HG03571 (cell line): ENCODE results near the gene IGFBP5.

Source experiments
- ATAC-seq: cut with Tn5 transposase; IDR thresholded peaks from one replicate; pipeline ENCODE4 v1.9.1; 2021; ENCODE audit not compliant: unreplicated experiment

The IGFBP5 gene

GRCh38 chr2:216666461-216667233 is 28.7 kb downstream of the IGFBP5 start:
- ATAC-seq: peak; percentile 74

GRCh38 chr2:216665717-216666116 is 29.6 kb downstream of the IGFBP5 start:
- no peak for ATAC-seq

DNA sequence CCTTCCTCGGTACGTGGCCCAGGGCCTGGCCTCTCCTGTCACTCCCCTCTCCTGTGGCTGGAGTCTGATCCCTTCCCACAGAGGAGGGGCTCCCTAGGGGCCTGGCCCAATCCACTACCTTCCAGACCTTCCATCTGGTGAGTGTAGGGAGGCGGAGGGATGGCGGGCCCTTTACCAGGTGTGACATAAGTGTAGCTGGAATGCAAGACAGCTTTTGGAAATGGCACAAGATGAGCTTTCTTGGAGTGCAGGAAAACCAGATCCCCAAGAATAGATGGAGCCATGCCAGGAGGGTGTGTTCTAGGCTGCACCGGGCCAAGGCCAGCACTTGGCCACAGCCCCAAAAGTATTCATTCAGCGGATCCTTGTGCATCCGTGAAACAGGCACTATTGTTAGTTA is 30.1 kb downstream of the IGFBP5 start:
- no peak for ATAC-seq

GRCh38 chr2:216664593-216665034 is 30.7 kb downstream of the IGFBP5 start:
- no peak for ATAC-seq

DNA sequence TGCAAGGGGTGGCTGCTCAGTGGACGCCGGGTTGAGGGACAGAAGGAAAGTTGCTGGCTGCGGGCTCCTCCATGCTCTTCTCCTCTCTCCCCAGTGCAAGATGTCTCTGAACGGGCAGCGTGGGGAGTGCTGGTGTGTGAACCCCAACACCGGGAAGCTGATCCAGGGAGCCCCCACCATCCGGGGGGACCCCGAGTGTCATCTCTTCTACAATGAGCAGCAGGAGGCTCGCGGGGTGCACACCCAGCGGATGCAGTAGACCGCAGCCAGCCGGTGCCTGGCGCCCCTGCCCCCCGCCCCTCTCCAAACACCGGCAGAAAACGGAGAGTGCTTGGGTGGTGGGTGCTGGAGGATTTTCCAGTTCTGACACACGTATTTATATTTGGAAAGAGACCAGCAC is 31.5 kb downstream of the IGFBP5 start:
- no peak for ATAC-seq

DNA sequence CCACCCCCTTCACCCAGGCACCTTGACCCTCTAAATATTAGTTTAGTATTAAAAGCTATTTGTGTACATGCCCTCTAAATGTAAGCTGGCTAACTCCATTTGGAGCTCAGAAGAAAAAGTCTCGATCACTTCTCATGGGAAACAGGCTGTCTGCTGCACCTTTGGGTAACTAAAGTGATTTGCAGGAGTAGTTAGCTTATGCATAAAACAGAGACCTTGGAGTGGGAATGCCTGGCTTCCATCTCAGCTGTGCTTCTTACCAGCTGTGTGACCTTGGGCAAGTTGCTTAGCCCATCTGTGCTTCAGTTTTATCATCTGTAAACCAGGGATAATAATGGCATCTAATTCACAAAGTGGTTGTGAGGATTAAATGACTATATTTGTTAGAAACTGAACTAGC is 32.2 kb downstream of the IGFBP5 start:
- ATAC-seq: no peak

GRCh38 chr2:216661639-216662375 is 33.5 kb downstream of the IGFBP5 start:
- ATAC-seq: no peak

- no peak for ATAC-seq
Observed at GRCh38 chr2:216661051-216661450, 34.3 kb downstream of the IGFBP5 start.

DNA sequence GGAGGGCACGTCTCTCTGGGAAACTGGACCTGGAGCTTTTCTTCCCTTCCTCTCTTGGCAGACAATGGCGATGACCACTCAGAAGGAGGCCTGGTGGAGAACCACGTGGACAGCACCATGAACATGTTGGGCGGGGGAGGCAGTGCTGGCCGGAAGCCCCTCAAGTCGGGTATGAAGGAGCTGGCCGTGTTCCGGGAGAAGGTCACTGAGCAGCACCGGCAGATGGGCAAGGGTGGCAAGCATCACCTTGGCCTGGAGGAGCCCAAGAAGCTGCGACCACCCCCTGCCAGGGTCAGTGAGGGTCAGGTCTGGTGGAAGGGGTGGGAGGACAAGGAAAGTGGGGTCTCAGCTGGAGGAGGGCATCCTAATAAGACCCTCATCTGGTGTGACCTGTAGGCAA is 34.9 kb downstream of the IGFBP5 start:
- ATAC-seq: no peak

- no peak for ATAC-seq
Observed at GRCh38 chr2:216659276-216659675, 36.1 kb downstream of the IGFBP5 start.

DNA sequence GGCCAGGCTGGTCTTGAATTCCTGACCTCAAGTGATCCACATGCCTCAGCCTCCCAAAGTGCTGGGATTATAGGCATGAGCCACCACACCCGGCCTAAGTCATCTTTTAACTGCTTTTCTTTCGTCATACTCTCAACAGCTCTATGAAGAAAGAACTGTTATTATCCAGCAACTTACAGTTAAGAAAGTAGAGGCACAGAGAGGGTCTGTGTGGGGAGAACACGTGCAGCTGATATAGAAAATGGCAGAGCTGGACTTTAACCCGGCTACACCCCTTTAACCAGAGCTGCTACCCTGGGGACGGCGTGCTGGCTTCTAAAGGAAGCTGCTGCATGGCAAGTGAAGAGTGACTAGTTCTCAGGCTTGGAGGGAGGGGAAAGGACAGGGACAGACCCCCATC is 36.6 kb downstream of the IGFBP5 start:
- no peak for ATAC-seq

DNA sequence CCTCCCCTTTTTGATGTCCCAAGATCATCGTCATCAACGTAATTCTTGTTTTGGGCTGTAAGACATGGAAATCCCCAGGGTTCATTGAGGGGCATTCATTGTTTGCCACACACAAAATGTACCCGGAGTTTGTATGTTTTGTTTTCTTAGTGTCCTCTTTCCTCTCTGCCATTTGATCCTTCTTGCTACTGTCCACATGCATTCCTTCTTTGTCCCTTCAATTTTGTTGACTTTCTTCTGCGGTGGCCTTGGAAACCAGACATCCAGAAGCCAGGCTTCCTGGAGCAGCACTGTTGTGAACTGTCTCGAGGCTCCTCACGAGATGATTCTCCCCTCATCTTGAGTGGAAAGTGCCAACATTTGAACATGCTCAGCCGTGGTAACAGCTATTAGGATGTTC is 37.4 kb downstream of the IGFBP5 start:
- ATAC-seq: no peak

DNA sequence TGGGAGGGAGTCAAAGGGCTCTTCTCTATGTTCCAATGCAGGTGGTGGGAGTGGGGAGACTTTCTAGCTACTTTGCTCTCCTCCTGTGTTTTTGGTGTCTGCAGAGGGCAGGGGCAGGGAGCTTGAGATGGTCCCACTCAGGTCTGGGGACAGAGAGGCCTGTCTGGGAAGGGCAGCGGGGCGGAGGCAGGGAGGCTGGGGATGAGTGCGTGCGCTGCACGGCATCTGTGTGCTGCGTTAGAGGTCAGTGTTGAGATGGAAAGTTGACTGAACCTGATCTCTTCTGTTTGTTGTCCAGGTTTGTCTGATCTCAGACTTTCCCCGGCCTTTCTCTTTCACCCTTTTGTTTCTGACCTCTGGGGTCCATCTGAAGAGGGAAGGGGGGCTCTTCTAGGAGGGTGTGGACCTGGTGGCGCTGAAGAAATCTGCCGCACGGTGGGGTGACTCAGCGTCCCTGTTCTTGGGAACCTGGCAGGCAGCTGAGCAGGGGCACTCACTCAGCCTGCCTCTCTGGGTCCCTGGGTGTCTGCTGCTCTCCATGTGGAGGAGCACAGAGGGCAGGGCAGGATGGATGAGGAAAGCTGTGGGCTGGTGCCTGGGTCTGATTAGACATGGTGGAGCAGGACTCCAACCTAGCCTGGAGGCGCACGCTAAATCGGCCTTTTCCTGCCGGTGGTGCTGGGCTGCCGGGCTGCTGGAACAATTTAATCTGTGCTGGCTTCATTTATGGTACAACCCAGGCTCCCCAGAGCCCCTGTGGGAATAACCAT is 38.1 kb downstream of the IGFBP5 start:
- ATAC-seq: no peak

DNA sequence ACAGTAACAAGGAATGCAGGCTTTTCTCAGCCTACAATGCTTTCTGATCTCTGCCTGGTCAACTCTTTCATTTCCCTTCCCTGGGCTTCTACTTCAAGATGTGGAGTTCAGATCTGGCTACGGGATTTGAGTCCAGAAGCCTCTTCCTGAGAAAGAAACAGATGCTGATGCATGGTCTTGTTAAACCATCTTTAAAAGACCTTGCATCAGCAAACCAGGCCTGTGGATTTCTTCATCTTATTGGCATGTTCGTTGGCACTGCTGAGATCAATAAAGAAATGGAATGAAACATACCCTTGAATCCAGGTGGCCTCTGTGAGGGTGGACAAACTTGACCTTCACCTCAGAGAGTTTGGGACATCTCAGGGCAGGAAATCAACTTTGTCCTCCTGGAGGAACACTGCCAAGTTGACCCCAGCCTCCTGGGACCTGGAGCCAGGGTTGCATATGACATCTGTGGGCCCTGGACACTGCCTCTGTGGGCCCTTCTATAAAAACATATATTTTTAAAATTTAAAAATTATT is 40.8 kb downstream of the IGFBP5 start:
- ATAC-seq: no peak

GRCh38 chr2:216653931-216654365 is 41.4 kb downstream of the IGFBP5 start:
- no peak for ATAC-seq

- no peak for ATAC-seq
Observed at GRCh38 chr2:216653093-216653799, 42.1 kb downstream of the IGFBP5 start.

DNA sequence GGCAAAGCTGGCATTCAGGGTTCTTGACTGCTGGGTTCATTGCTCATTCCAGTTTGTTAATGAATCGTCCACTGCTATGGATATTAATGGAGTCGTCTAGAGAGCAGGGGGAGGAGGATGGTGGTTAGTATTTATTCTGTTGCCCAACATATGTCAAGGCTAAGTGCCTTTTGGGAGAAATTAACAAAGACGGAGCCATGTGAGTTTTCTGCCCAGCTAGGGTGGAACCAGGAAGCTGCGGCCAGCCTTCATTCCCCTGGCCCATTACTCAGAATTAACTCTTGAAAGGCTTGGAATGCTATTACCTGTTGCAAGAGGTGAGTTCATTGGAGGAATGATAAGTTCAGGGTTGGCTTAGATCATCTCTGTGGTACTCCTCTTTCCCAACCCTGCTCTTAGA is 42.8 kb downstream of the IGFBP5 start:
- no peak for ATAC-seq

- ATAC-seq: no peak
Observed at GRCh38 chr2:216651351-216651881, 43.9 kb downstream of the IGFBP5 start.

- no peak for ATAC-seq
Observed at GRCh38 chr2:216650626-216651257, 44.6 kb downstream of the IGFBP5 start.

GRCh38 chr2:216649574-216649973 is 45.8 kb downstream of the IGFBP5 start:
- no peak for ATAC-seq
